Subcutaneous abdominal adipose tissue (tissue), 5 donors: ENCODE data around the gene ZNF624.
A peak's percentile ranks its signal among the peaks of the same experiment; 100 is the strongest.
"Not testable (repeated sequence)": the region's sequence is repeated elsewhere in the genome, so short reads cannot be mapped to it uniquely, and the experiment has no call there.

ENCODE experiments used
- H3K27ac ChIP-seq: one replicate; pipeline ENCODE4 v1.7.0; 2013; ENCODE audit warnings: low read depth, mild to moderate bottlenecking, inconsistent platforms, low read length, moderate library complexity
- H3K27me3 ChIP-seq, 5 donors: one replicate each; pipeline ENCODE4 v1.7.0; 2013; ENCODE audit warnings: low read length in 5 of 5, inconsistent platforms in 1 of 5; ENCODE audit not compliant: control insufficient read depth in 5 of 5, insufficient read depth in 4 of 5
- H3K36me3 ChIP-seq, 5 donors: one replicate each; pipeline ENCODE4 v1.7.0; 2013; ENCODE audit warnings: low read length in 5 of 5; ENCODE audit not compliant: control insufficient read depth in 5 of 5, insufficient read depth in 5 of 5
- H3K4me1 ChIP-seq, 5 donors: one replicate each; pipeline ENCODE4 v1.7.0; 2013; ENCODE audit warnings: low read length in 5 of 5, mild to moderate bottlenecking in 3 of 5, moderate library complexity in 1 of 5; ENCODE audit not compliant: control insufficient read depth in 5 of 5, insufficient read depth in 5 of 5
- H3K4me3 ChIP-seq, 5 donors: one replicate each; pipeline ENCODE4 v1.7.0; 2013; ENCODE audit warnings: low read length in 5 of 5, low read depth in 1 of 5
- H3K9ac ChIP-seq, 5 donors: one replicate each; pipeline ENCODE4 v1.7.0; 2013; ENCODE audit warnings: low read length in 5 of 5, mild to moderate bottlenecking in 4 of 5, moderate library complexity in 3 of 5
- H3K9me3 ChIP-seq, 5 donors: one replicate each; pipeline ENCODE4 v1.7.0; 2013; ENCODE audit warnings: low read length in 5 of 5; ENCODE audit not compliant: control insufficient read depth in 5 of 5
- donor health status: healthy.
- donor health status: healthy.
- donor health status: healthy.
- donor health status: healthy.
- donor health status: healthy.

ZNF624 gene

DNA sequence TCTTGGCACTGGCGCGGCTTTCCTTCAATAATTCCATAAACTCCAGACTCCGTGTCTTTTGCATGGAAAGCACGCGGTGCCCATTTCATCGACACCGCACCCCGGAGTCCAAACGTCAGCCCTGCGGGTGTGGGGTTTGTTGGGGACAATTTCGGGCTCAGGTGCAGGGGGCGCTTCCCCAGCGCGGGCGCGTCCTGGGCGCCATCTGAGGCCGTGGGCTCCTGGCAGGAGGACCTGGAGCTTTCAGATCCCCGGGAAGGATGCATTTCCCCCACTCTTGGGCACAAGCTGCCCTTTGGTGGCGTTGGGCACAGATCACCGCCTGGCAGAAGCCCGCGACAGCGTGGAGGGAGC is 12.9 kb upstream of the ZNF624 start:
- H3K36me3 ChIP-seq, H3K27ac ChIP-seq, H3K27me3 ChIP-seq: not testable (repeated sequence)

DNA sequence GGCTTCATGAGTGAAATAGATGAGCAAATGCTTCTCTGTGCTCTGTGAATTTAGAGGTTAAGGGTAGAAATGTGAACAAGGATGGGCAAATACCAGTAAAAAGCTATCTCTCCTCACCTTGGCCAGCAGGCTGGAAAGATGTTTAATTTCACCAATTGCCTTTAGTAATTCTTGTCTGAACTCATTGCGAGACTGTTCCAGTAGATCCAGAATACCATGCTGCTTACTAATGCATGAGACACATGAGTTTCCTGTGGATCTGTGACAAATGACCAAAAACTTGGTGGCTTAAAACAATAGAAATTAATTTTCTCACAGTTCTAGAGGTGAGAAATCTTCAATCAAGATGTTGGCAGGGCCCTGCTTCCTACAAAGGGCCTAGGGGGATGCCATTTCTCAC is 9.3 kb upstream of the ZNF624 start:
- Histone ChIP-seq H3K27me3 (peaks cover 0 to 3% (median 0%) of the 10 kb centered on the region in 5 donors), H3K4me3 (no peak overlapping the region), H3K36me3 (no peaks in the 10 kb centered on the region), H3K9ac (no peak overlapping the region), H3K9me3 (peaks cover 0 to 3% (median 0%) of the 10 kb centered on the region in 5 donors), H3K4me1 (peaks cover 0 to 10% (median 8%) of the 10 kb centered on the region in 5 donors), H3K27ac (no peak overlapping the region)

More for the DNA sequence above, 12.9 kb upstream of the ZNF624 start:
- peak overlapping the region in 1 of 5 donors; percentile 52 for H3K4me3 ChIP-seq
- H3K9ac ChIP-seq, H3K4me1 ChIP-seq, H3K9me3 ChIP-seq: not testable (repeated sequence)

GRCh38 chr17:16661217-16661616 is 7.6 kb upstream of the ZNF624 start:
- Histone ChIP-seq H3K9ac (no peak overlapping the region), H3K27ac (no peak overlapping the region), H3K27me3 (no peaks in the 10 kb centered on the region), H3K9me3 (peaks cover 0 to 3% (median 0%) of the 10 kb centered on the region in 5 donors), H3K4me1 (no peaks in the 10 kb centered on the region), H3K36me3 (no peaks in the 10 kb centered on the region), H3K4me3 (no peak overlapping the region)

- H3K9me3 ChIP-seq, result no peaks in the 10 kb centered on the region
- H3K27me3 ChIP-seq, result no peaks in the 10 kb centered on the region
- peak overlapping the region; percentile 72 to 87 (median 78) for H3K4me3 ChIP-seq
- peak overlapping the region; percentile 69 to 96 (median 81) for H3K9ac ChIP-seq
- peak overlapping the region; percentile 91 for H3K27ac ChIP-seq
- H3K36me3 ChIP-seq, result peaks cover 0 to 13% (median 0%) of the 10 kb centered on the region in 5 donors
- peaks cover 0 to 17% (median 14%) of the 10 kb centered on the region in 5 donors for H3K4me1 ChIP-seq
Measured at GRCh38 chr17:16652847-16653366, 743 bp downstream of the ZNF624 start.

GRCh38 chr17:16652252-16652651 is 1.4 kb downstream of the ZNF624 start:
- peak overlapping the region in 1 of 5 donors; percentile 72 for H3K4me3 ChIP-seq
- H3K27ac ChIP-seq, result peak overlapping the region; percentile 91
- no peaks in the 10 kb centered on the region for H3K27me3 ChIP-seq
- peak overlapping the region in 2 of 5 donors; percentile 81 to 89 for H3K9ac ChIP-seq
- H3K36me3 ChIP-seq, result peaks cover 1 to 13% (median 1%) of the 10 kb centered on the region in 5 donors
- peaks cover 0 to 17% (median 14%) of the 10 kb centered on the region in 5 donors for H3K4me1 ChIP-seq
- H3K9me3 ChIP-seq, result no peaks in the 10 kb centered on the region

GRCh38 chr17:16649585-16649984 is 4.1 kb downstream of the ZNF624 start:
- Histone ChIP-seq H3K9me3 (no peaks in the 10 kb centered on the region), H3K4me1 (peaks cover 0 to 17% (median 14%) of the 10 kb centered on the region in 5 donors), H3K27me3 (no peaks in the 10 kb centered on the region), H3K36me3 (peaks cover 9 to 18% (median 15%) of the 10 kb centered on the region in 5 donors), H3K9ac (no peak overlapping the region), H3K27ac (no peak overlapping the region), H3K4me3 (no peak overlapping the region)

GRCh38 chr17:16639438-16639837 is 14.2 kb downstream of the ZNF624 start:
- H3K4me1 ChIP-seq, result no peaks in the 10 kb centered on the region
- H3K9ac ChIP-seq, result no peak overlapping the region
- no peak overlapping the region for H3K27ac ChIP-seq
- H3K9me3 ChIP-seq, result no peaks in the 10 kb centered on the region
- H3K4me3 ChIP-seq, result no peak overlapping the region
- H3K27me3 ChIP-seq, result no peaks in the 10 kb centered on the region
- peaks cover 4 to 20% (median 8%) of the 10 kb centered on the region in 5 donors for H3K36me3 ChIP-seq

GRCh38 chr17:16623282-16623681 is 30.4 kb downstream of the ZNF624 start:
- Histone ChIP-seq H3K4me3 (peak overlapping the region in 4 of 5 donors; percentile 22 to 59 (median 42)), H3K9ac (no peak overlapping the region), H3K27me3 (no peaks in the 10 kb centered on the region), H3K9me3 (peaks cover 35 to 68% (median 57%) of the 10 kb centered on the region in 5 donors), H3K4me1 (peaks cover 0 to 2% (median 0%) of the 10 kb centered on the region in 5 donors), H3K36me3 (peaks cover 23 to 40% (median 37%) of the 10 kb centered on the region in 5 donors), H3K27ac (no peak overlapping the region)

GRCh38 chr17:16622540-16623277 is 30.9 kb downstream of the ZNF624 start:
- peaks cover 23 to 39% (median 35%) of the 10 kb centered on the region in 5 donors for H3K36me3 ChIP-seq
- H3K27ac ChIP-seq, result no peak overlapping the region
- peaks cover 35 to 69% (median 63%) of the 10 kb centered on the region in 5 donors for H3K9me3 ChIP-seq
- no peak overlapping the region for H3K9ac ChIP-seq
- no peaks in the 10 kb centered on the region for H3K27me3 ChIP-seq
- peaks cover 0 to 2% (median 0%) of the 10 kb centered on the region in 5 donors for H3K4me1 ChIP-seq
- H3K4me3 ChIP-seq, result peak overlapping the region; percentile 3 to 59 (median 38)

- H3K4me1 ChIP-seq, result no peaks in the 10 kb centered on the region
Measured at GRCh38 chr17:16617481-16618060, 36.1 kb downstream of the ZNF624 start.

More at GRCh38 chr17:16617481-16618060, 36.1 kb downstream of the ZNF624 start:
- Histone ChIP-seq H3K4me3 (no peak overlapping the region), H3K27me3 (no peaks in the 10 kb centered on the region), H3K9me3 (peaks cover 17 to 61% (median 51%) of the 10 kb centered on the region in 5 donors), H3K27ac (no peak overlapping the region), H3K9ac (no peak overlapping the region), H3K36me3 (peaks cover 0 to 14% (median 0%) of the 10 kb centered on the region in 5 donors)
